SK-N-SH (cell line): ENCODE results near the gene SLC22A15. TPM values are rescaled to one million over a fixed set of nuclear protein-coding genes. Genes with fewer than 3 reads are reported as not detected.

Experiments
- CTCF ChIA-PET: fragments of 300-600, 350-600 bp; formaldehyde crosslinking; extraction: SDS; loops from one replicate; lab custom pipeline; 2021; lab: Yijun Ruan, JAX
- POLR2A ChIA-PET: fragments of 350-600 bp; sonication (Branson Sonifier 250); formaldehyde crosslinking; extraction: SDS; loops from one replicate; lab custom pipeline; 2020; ENCODE audit warnings: antibody characterized with exemption, inconsistent platforms; lab: Yijun Ruan, JAX
- DNase-seq: peaks from one replicate; pipeline ENCODE4 v3.0.0; 2012
- H2AFZ ChIP-seq: fragments of 200-600 bp; sonication (generic); 2 replicates; pipeline ENCODE4 v1.8.1; 2016; ENCODE audit warnings: antibody characterized with exemption, mild to moderate bottlenecking, low read depth
- H3F3A ChIP-seq: fragments of 200-600 bp; sonication (generic); replicated peaks from 2 replicates; pipeline ENCODE3; 2016; ENCODE audit warnings: antibody characterized with exemption, mild to moderate bottlenecking; ENCODE audit not compliant: insufficient read depth
- H3K27ac ChIP-seq, 2 experiments: fragments of 200-500 bp in 1 of 2; fragments of 200-600 bp in 1 of 2; sonication (Bioruptor generic) in 1 of 2; sonication (generic), shearing (Covaris generic) in 1 of 2; 2 replicates each; pipeline versions ENCODE4 v1.5.1 to v1.6.1; 2014 to 2016; ENCODE audit warnings: low read depth in 2 of 2, inconsistent platforms in 1 of 2, low read length in 1 of 2, mild to moderate bottlenecking in 1 of 2, mixed read lengths in 1 of 2
- H3K27me3 ChIP-seq: fragments of 200-600 bp; sonication (generic), shearing (Covaris generic); 2 replicates; pipeline ENCODE4 v1.6.1; 2016; ENCODE audit warnings: mixed run types; ENCODE audit not compliant: insufficient read depth
- H3K36me3 ChIP-seq, 2 experiments: fragments of 200-500 bp in 1 of 2; fragments of 200-600 bp in 1 of 2; sonication (Bioruptor generic) in 1 of 2; sonication (generic) in 1 of 2; replicated peaks in 1 of 2; 2 replicates each; pipeline versions ENCODE3 to v1.5.1; 2014 to 2016; ENCODE audit warnings: low read length in 1 of 2, mild to moderate bottlenecking in 1 of 2; ENCODE audit not compliant: insufficient read depth in 2 of 2, control insufficient read depth in 1 of 2
- H3K4me1 ChIP-seq, 2 experiments: fragments of 200-500 bp in 1 of 2; fragments of 200-600 bp in 1 of 2; sonication (Bioruptor generic) in 1 of 2; sonication (generic), shearing (Covaris generic) in 1 of 2; 2 replicates each; pipeline versions ENCODE4 v1.5.1 to v1.6.1; 2014 to 2016; ENCODE audit warnings: low read depth in 1 of 2, low read length in 1 of 2, mixed run types in 1 of 2; ENCODE audit not compliant: insufficient read depth in 2 of 2, control insufficient read depth in 1 of 2
- H3K4me2 ChIP-seq: fragments of 200-600 bp; sonication (generic), shearing (Covaris generic); 2 replicates; pipeline ENCODE4 v1.6.1; 2017; ENCODE audit warnings: mixed run types
- H3K4me3 ChIP-seq, 2 experiments: fragments of 200-500 bp in 1 of 2; fragments of 200-600 bp in 1 of 2; sonication (Bioruptor generic) in 1 of 2; sonication (generic), shearing (Covaris generic) in 1 of 2; 2 replicates each; pipeline versions ENCODE4 v1.5.1 to v1.8.1; 2014 to 2016; ENCODE audit warnings: low read depth in 2 of 2, inconsistent platforms in 1 of 2, low read length in 1 of 2, mild to moderate bottlenecking in 1 of 2, mixed read lengths in 1 of 2, moderate library complexity in 1 of 2
- H3K79me2 ChIP-seq: fragments of 200-600 bp; sonication (generic); 2 replicates; pipeline ENCODE4 v1.8.1; 2017; ENCODE audit warnings: mild to moderate bottlenecking; ENCODE audit not compliant: insufficient read depth
- H3K9ac ChIP-seq: fragments of 200-600 bp; sonication (generic); 2 replicates; pipeline ENCODE4 v1.6.1; 2017; ENCODE audit warnings: mixed run types
- H3K9me2 ChIP-seq: fragments of 200-600 bp; sonication (generic); 2 replicates; pipeline ENCODE4 v1.6.1; 2017; ENCODE audit warnings: mixed run types
- H3K9me3 ChIP-seq: fragments of 200-600 bp; sonication (generic); 2 replicates; pipeline ENCODE4 v1.6.1; 2017; ENCODE audit warnings: mixed run types, mild to moderate bottlenecking, moderate library complexity
- H4K20me1 ChIP-seq: fragments of 200-600 bp; sonication (generic); 2 replicates; pipeline ENCODE4 v1.6.1; 2017; ENCODE audit warnings: mild to moderate bottlenecking, mixed run types; ENCODE audit not compliant: insufficient read depth
- ELF1 ChIP-seq: IDR thresholded peaks from 2 replicates; pipeline ENCODE4 v1.4.0; 2012
- IRF3 ChIP-seq: fragments of 150-350 bp; IDR thresholded peaks from 2 replicates; pipeline ENCODE4 v1.6.1; 2016; ENCODE audit warnings: mild to moderate bottlenecking, low read depth, low read length
- MXI1 ChIP-seq: IDR thresholded peaks from 2 replicates; pipeline ENCODE4 v1.6.1; 2012; ENCODE audit warnings: mild to moderate bottlenecking, low read depth, low read length, improper control_type of control experiment
- RCOR1 ChIP-seq: fragments of 150-350 bp; IDR thresholded peaks from 2 replicates; pipeline ENCODE4 v1.6.1; 2017; ENCODE audit warnings: antibody characterized with exemption, low read length
- REST ChIP-seq: IDR thresholded peaks from 2 replicates; pipeline ENCODE4 v1.6.1; 2012; ENCODE audit warnings: mild to moderate bottlenecking, low read depth, low read length, moderate library complexity
- SIN3A ChIP-seq: IDR thresholded peaks from 2 replicates; pipeline ENCODE4 v1.6.1; 2012; ENCODE audit warnings: low read depth, mild to moderate bottlenecking, low read length, moderate library complexity, borderline replicate concordance
- SMC3 ChIP-seq: IDR thresholded peaks from 2 replicates; pipeline ENCODE4 v1.6.1; 2012; ENCODE audit warnings: low read depth, low read length, improper control_type of control experiment
- TEAD4 ChIP-seq: IDR thresholded peaks from 2 replicates; pipeline ENCODE4 v1.4.0; 2012; ENCODE audit warnings: mild to moderate bottlenecking, borderline replicate concordance; ENCODE audit not compliant: insufficient read depth
- USF1 ChIP-seq: IDR thresholded peaks from 2 replicates; pipeline ENCODE4 v1.4.0; 2012; ENCODE audit warnings: low read depth, borderline replicate concordance
- USF2 ChIP-seq: fragments of 150-350 bp; IDR thresholded peaks from 2 replicates; pipeline ENCODE4 v1.6.1; 2017; ENCODE audit warnings: antibody characterized with exemption, low read length, low read depth, borderline replicate concordance
- YY1 ChIP-seq: IDR thresholded peaks from 2 replicates; pipeline ENCODE4 v1.4.0; 2012; ENCODE audit warnings: low read depth, mild to moderate bottlenecking
- WGBS: methylation state at CpG from one replicate; pipeline ENCODE4 v1.1.6; 2017; ENCODE audit warnings: low lambda C conversion rate; 5-methylcytosine and 5-hydroxymethylcytosine counted together
- polyA plus RNA-seq, 3 experiments: library from polyadenylated mRNA; depleted of rRNA; stranded (reverse); fragments of >200 nt; gene quantifications; 2 replicates each; pipeline ENCODE4 v1.2.3, GENCODE V29; 2012

The SLC22A15 gene
- polyA plus RNA-seq (2012; rRNA removed), result 0.13 and 0.41 TPM in 2 replicates
- polyA plus RNA-seq (2012; cell fraction: cytosol; rRNA removed), result 0.13 and 0.20 TPM in 2 replicates
- polyA plus RNA-seq (2012; cell fraction: nucleus; rRNA removed), result 0.65 and 0.88 TPM in 2 replicates

- Histone ChIP-seq H4K20me1 (no peaks in the 10 kb centered on the region), H3K4me3 (peak within 1 kb of the TSS; percentile 62 to 64), H3K4me1 (peaks cover 0 to 4% of the 10 kb centered on the region in 2 experiments; a peak in 1 of 4 replicates), H3F3A (no peaks in the 10 kb centered on the region), H3K9me2 (no peaks in the 10 kb centered on the region), H3K36me3 (no peaks in the 10 kb centered on the region), H3K27me3 (peaks cover 8% of the 10 kb centered on the region; the same call in 1 of the 2 replicates), H3K9me3 (no peaks in the 10 kb centered on the region), H3K9ac (no peak within 1 kb of the TSS), H2AFZ (peak within 1 kb of the TSS; percentile 85), H3K4me2 (peak within 1 kb of the TSS; percentile 78), H3K27ac (peak within 1 kb of the TSS in 1 of 2 experiments; percentile 34; a peak in 1 of 4 replicates), H3K79me2 (no peaks in the 10 kb centered on the region)
- no peak for TF ChIP-seq TEAD4
- TF ChIP-seq MXI1, result peak; percentile 14; the same call in 1 of the 2 replicates
- ChIA-PET POLR2A (no interaction called here), CTCF (interaction anchor here (1.0 to 1.3 kb wide), 3 partner anchors 8 to 173 kb away, joined by 3 to 4 read pairs (median 3); no protein-coding TSS in a partner anchor)
- peak; percentile 86 for DNase-seq
- under 1% methylated on average over 15 of the region's 91 CpGs for WGBS
Measured at GRCh38 chr1:115976062-115976920, at the start of gene SLC22A15. TSS of gene SLC22A15 (plus strand) at chr1:115976513. CDS start at chr1:115976628, 115 bp downstream.

GRCh38 chr1:115927971-115928370 is 48.3 kb upstream of the SLC22A15 start:
- no peak for DNase-seq
- H4K20me1 ChIP-seq, result no peaks in the 10 kb centered on the region
- H3K9me2 ChIP-seq, result no peaks in the 10 kb centered on the region
- H3K9me3 ChIP-seq, result no peaks in the 10 kb centered on the region
- no peaks in the 10 kb centered on the region for H3K79me2 ChIP-seq
- H3K27me3 ChIP-seq, result no peaks in the 10 kb centered on the region
- WGBS, result 92% methylated on average over 4 of the region's 4 CpGs
- H3K4me1 ChIP-seq, result peaks cover 10 to 28% of the 10 kb centered on the region in 2 experiments; a peak in 3 of 4 replicates
- ChIA-PET POLR2A (no interaction called here), CTCF (no interaction called here)
- no peaks in the 10 kb centered on the region for H3F3A ChIP-seq
- no peak overlapping the region for H3K4me2 ChIP-seq
- H2AFZ ChIP-seq, result no peak overlapping the region
- H3K4me3 ChIP-seq, result no peak overlapping the region
- no peaks in the 10 kb centered on the region for H3K36me3 ChIP-seq
- no peak overlapping the region for H3K27ac ChIP-seq
- H3K9ac ChIP-seq, result no peak overlapping the region
- TF ChIP-seq IRF3, result no peak
- TF ChIP-seq SMC3, result no peak

GRCh38 chr1:115929881-115930280 is 46.4 kb upstream of the SLC22A15 start:
- no peaks in the 10 kb centered on the region for H3K9me3 ChIP-seq
- no peak overlapping the region for H3K9ac ChIP-seq
- H3K4me3 ChIP-seq, result no peak overlapping the region
- H3K27me3 ChIP-seq, result no peaks in the 10 kb centered on the region
- no peaks in the 10 kb centered on the region for H3K36me3 ChIP-seq
- no peaks in the 10 kb centered on the region for H3K79me2 ChIP-seq
- ChIA-PET POLR2A (no interaction called here), CTCF (interaction anchor here (1.2 to 2.0 kb wide), 2 partner anchors 51 to 158 kb away, joined by 3 to 9 read pairs; no protein-coding TSS in a partner anchor)
- peaks cover 10 to 19% of the 10 kb centered on the region in 2 experiments; a peak in 3 of 4 replicates for H3K4me1 ChIP-seq
- 0 out of 2 replicates have a peak overlapping the region, but pooled peaks have one; percentile 32 for H2AFZ ChIP-seq
- peak; percentile 65 for DNase-seq
- no peaks in the 10 kb centered on the region for H4K20me1 ChIP-seq
- WGBS, result 9% methylated on average over 5 of the region's 5 CpGs
- no peaks in the 10 kb centered on the region for H3K9me2 ChIP-seq
- peak overlapping the region; percentile 44 to 93; a peak in 3 of 4 replicates for H3K27ac ChIP-seq
- no peaks in the 10 kb centered on the region for H3F3A ChIP-seq
- H3K4me2 ChIP-seq, result peak overlapping the region; percentile 10; the same call in 1 of the 2 replicates
- peak; percentile 82 for TF ChIP-seq RCOR1
- no peak for TF ChIP-seq ELF1
- no peak for TF ChIP-seq USF1
- no peak for TF ChIP-seq YY1
- no peak for TF ChIP-seq USF2
- no peak for TF ChIP-seq SMC3
- TF ChIP-seq REST, result no peak
- no peak for TF ChIP-seq SIN3A
